Sigmoid colon (tissue), 4 donors: Measurements from ENCODE around the gene RNH1.

Experiments used
- CTCF ChIP-seq, 4 experiments: fragments of 450-650 bp in 3 of 4; fragments of 200-600 bp in 1 of 4; IDR thresholded peaks; one replicate each; pipeline ENCODE4 v1.5.1; 2016 to 2019; ENCODE audit warnings: antibody characterized with exemption in 4 of 4, mild to moderate bottlenecking in 3 of 4, moderate library complexity in 2 of 4
- EP300 ChIP-seq, 4 donors: sonication (generic); formaldehyde crosslinking; IDR thresholded peaks; one replicate each; pipeline ENCODE4 v1.6.1; 2017; ENCODE audit warnings: antibody characterized with exemption in 4 of 4
- POLR2A ChIP-seq, 2 donors: fragments of 450-650 bp; IDR thresholded peaks; one replicate each; pipeline ENCODE4 v1.6.1; 2016; ENCODE audit warnings: antibody characterized with exemption in 2 of 2, mild to moderate bottlenecking in 2 of 2, moderate library complexity in 2 of 2

GRCh38 chr11:501683-502287 is 5.3 kb downstream of the RNH1 start:
- TF ChIP-seq POLR2A (IDR thresholded peaks at IDR 0.05) (no peak), CTCF (IDR thresholded peaks at IDR 0.05) (no peak), EP300 (IDR thresholded peaks at IDR 0.05) (no peak)
